Camera-type eye (tissue), 1 donor: Measurements from ENCODE around the gene IZUMO3. TPM values are rescaled to one million over a fixed set of nuclear protein-coding genes. Genes with fewer than 3 reads are reported as not detected.

Experiments used
- total RNA-seq: library from RNA; depleted of rRNA; stranded (reverse); fragments of >200 nt; gene quantifications from one replicate; pipeline ENCODE4 v1.2.3, GENCODE V29; 2014

The IZUMO3 gene
- total RNA-seq = not detected

GRCh38 chr9:24545847-24546522 lies at the start of gene IZUMO3:
IZUMO3 (minus strand) TSS chr9:24545897; CDS start chr9:24545649, 248 bp downstream.

